ENCODE data around the gene MADD.

Gene MADD

GRCh38 chr11:47338396-47339241 is 68.7 kb downstream of the MADD start:
- no peak for DNase-seq (ENCODE audit: low read depth)

GRCh38 chr11:47340010-47340409 is 70.1 kb downstream of the MADD start:
- no peak for DNase-seq (ENCODE audit: low read depth)

- no peak for DNase-seq (ENCODE audit: low read depth)
Measured at GRCh38 chr11:47340980-47341775, 71.2 kb downstream of the MADD start.

GRCh38 chr11:47342036-47342803 is 72.3 kb downstream of the MADD start:
- no peak for DNase-seq (ENCODE audit: low read depth)

GRCh38 chr11:47342854-47343253 is 72.9 kb downstream of the MADD start:
- DNase-seq (ENCODE audit: low read depth) = no peak

- DNase-seq (ENCODE audit: low read depth) = no peak
Measured at GRCh38 chr11:47345890-47346563, 76.1 kb downstream of the MADD start.

- no peak for DNase-seq (ENCODE audit: low read depth)
Measured at GRCh38 chr11:47347137-47347536, 77.2 kb downstream of the MADD start.

GRCh38 chr11:47348131-47348802 is 78.3 kb downstream of the MADD start:
- DNase-seq (ENCODE audit: low read depth) = no peak

- no peak for DNase-seq (ENCODE audit: low read depth)
Measured at GRCh38 chr11:47348859-47349258, 78.9 kb downstream of the MADD start.

GRCh38 chr11:47349521-47350095 is 79.7 kb downstream of the MADD start:
- no peak for DNase-seq (ENCODE audit: low read depth)

GRCh38 chr11:47350315-47350714 is 80.4 kb downstream of the MADD start:
- DNase-seq (ENCODE audit: low read depth) = no peak

- no peak for DNase-seq (ENCODE audit: low read depth)
Measured at GRCh38 chr11:47351156-47352126, 81.5 kb downstream of the MADD start.

GRCh38 chr11:47352556-47352955 is 82.6 kb downstream of the MADD start, which contains the start of gene MYBPC3:
MYBPC3 (minus strand) TSS chr11:47352702; CDS start chr11:47352647, 55 bp downstream.
- no peak for DNase-seq (ENCODE audit: low read depth)

- DNase-seq (ENCODE audit: low read depth) = no peak
Measured at GRCh38 chr11:47353978-47354774, 84.2 kb downstream of the MADD start.

GRCh38 chr11:47354913-47355282 is 85.0 kb downstream of the MADD start:
- no peak for DNase-seq (ENCODE audit: low read depth)

GRCh38 chr11:47355283-47356128 is 85.6 kb downstream of the MADD start:
- no peak for DNase-seq (ENCODE audit: low read depth)

- DNase-seq (ENCODE audit: low read depth) = no peak
Measured at GRCh38 chr11:47356129-47356997, 86.4 kb downstream of the MADD start.
